Thymus (tissue), 14 donors: ENCODE measurements around the gene BTBD10. TPM values are rescaled to one million over a fixed set of nuclear protein-coding genes. Genes with fewer than 3 reads are reported as not detected.

Source experiments
- DNase-seq, 9 donors: peaks; one replicate each; pipeline ENCODE4 v3.0.0-alpha.2; 2013; ENCODE audit warnings: low spot score in 9 of 9, low read depth in 6 of 9, missing footprints in 1 of 9
- H3K27ac ChIP-seq, 2 donors: one replicate each; pipeline ENCODE4 v1.5.1; 2013; ENCODE audit warnings: control low read depth in 1 of 2, low read depth in 1 of 2, low read length in 1 of 2, mild to moderate bottlenecking in 1 of 2, moderate library complexity in 1 of 2
- H3K27me3 ChIP-seq, 2 donors: one replicate each; pipeline ENCODE4 v1.5.1; 2013; ENCODE audit warnings: low read length in 1 of 2; ENCODE audit not compliant: control insufficient read depth in 2 of 2, insufficient read depth in 1 of 2
- H3K36me3 ChIP-seq, 2 donors: one replicate each; pipeline ENCODE4 v1.5.1; 2013; ENCODE audit warnings: low read length in 1 of 2, mild to moderate bottlenecking in 1 of 2, moderate library complexity in 1 of 2; ENCODE audit not compliant: control insufficient read depth in 2 of 2, insufficient read depth in 2 of 2
- H3K4me1 ChIP-seq, 2 donors: one replicate each; pipeline ENCODE4 v1.5.1; 2013; ENCODE audit warnings: low read length in 2 of 2; ENCODE audit not compliant: control insufficient read depth in 2 of 2, insufficient read depth in 2 of 2
- H3K4me3 ChIP-seq, 2 donors: one replicate each; pipeline ENCODE4 v1.5.1; 2013; ENCODE audit warnings: low read length in 2 of 2, control low read depth in 1 of 2, mild to moderate bottlenecking in 1 of 2
- H3K9me3 ChIP-seq, 2 donors: one replicate each; pipeline ENCODE4 v1.5.1; 2013; ENCODE audit warnings: low read length in 1 of 2, mild to moderate bottlenecking in 1 of 2; ENCODE audit not compliant: control insufficient read depth in 2 of 2, insufficient read depth in 1 of 2
- WGBS: extraction: QIAGEN DNeasy Blood & Tissue Kit; methylation state at CpG from one replicate; pipeline ENCODE4 v1.1.7; 2013; 5-methylcytosine and 5-hydroxymethylcytosine counted together
- long read RNA-seq, 10 donors: transcript quantifications; one replicate each; lab custom pipeline, GENCODE V29; 2026
- polyA plus RNA-seq: library from polyadenylated mRNA; stranded (reverse); fragments of 200-250 nt; gene quantifications from one replicate; pipeline ENCODE4 v1.2.3, GENCODE V29; 2013
- total RNA-seq: library from RNA; stranded (reverse); fragments of 120-200 nt; gene quantifications from one replicate; pipeline ENCODE4 v1.2.4, GENCODE V29; 2013
- donor health status: healthy.

The BTBD10 gene
- 34.1 TPM for total RNA-seq
- 23.3 TPM for polyA plus RNA-seq
- long read RNA-seq, donor 1, partial matches to known transcripts: 0 of 1 reads
- long read RNA-seq, donor 1, other reads (novel, unspliced or antisense): 0 of 1 reads
- long read RNA-seq, donor 2: 0 reads
- long read RNA-seq, donor 3, transcript BTBD10-201 (9 exons, 2,504 nt): major isoform, 5 of 9 reads
- long read RNA-seq, donor 3, partial matches to known transcripts: 0 of 9 reads
- long read RNA-seq, donor 3, other reads (novel, unspliced or antisense): 0 of 9 reads
- long read RNA-seq, donor 4, partial matches to known transcripts: 0 of 4 reads
- long read RNA-seq, donor 4, other reads (novel, unspliced or antisense): 0 of 4 reads
- long read RNA-seq, donor 5, transcript BTBD10-208 (8 exons, 1,662 nt): major isoform, 6 of 16 reads
- long read RNA-seq, donor 5, partial matches to known transcripts: 5 of 16 reads
- long read RNA-seq, donor 5, other reads (novel, unspliced or antisense): 0 of 16 reads
- long read RNA-seq, donor 6, partial matches to known transcripts: 0 of 3 reads
- long read RNA-seq, donor 6, other reads (novel, unspliced or antisense): 0 of 3 reads
- long read RNA-seq, donor 7, partial matches to known transcripts: 0 of 3 reads
- long read RNA-seq, donor 7, other reads (novel, unspliced or antisense): 0 of 3 reads
- long read RNA-seq, donor 8, partial matches to known transcripts: 0 of 2 reads
- long read RNA-seq, donor 8, other reads (novel, unspliced or antisense): 0 of 2 reads
- long read RNA-seq, donor 9, partial matches to known transcripts: 0 of 2 reads
- long read RNA-seq, donor 9, other reads (novel, unspliced or antisense): 0 of 2 reads
- long read RNA-seq, donor 10, partial matches to known transcripts: 7 of 11 reads
- long read RNA-seq, donor 10, other reads (novel, unspliced or antisense): 0 of 11 reads

DNA sequence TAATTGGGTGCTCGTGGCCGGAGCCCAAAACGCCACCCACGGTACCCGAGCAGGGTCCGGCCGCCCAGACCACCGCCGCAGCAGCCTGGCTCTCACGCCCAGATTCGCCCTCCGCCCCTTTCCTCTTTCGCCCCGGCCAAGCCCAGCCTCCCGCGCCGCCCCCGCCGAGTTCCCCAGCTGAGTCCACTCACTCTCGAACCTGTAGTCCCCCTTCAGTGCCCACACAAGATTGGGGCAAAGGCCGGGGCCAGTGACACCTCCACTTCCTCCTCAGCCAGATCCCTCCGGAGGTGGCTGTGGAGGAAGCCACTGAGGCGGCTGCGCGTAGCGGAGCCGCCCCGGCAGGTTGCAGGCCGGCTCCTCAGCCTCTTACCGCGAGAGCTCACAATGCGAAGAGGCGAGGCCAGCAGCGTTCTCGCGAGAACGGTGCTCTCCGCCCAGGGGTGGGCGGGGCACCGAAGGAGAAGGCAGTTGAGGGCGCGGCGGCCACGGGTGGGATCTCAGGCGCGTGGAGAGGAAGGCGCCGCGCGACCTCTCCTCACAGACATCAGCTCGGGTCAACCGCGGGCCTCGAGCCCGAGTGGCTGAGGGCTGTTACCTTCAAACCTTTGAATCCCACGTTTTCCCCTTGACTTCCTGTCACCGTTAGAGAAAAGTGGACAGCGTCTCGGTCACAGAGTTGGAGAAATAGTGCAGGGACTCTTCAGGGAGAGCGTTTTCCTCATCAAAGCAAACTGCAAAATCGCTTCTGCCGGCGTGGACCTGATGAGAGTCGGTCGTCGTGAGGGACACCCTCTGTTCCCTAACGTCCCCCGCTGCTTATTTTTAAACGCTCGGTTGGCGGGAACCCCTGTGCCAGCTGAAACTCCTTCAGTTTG, at the start of gene BTBD10:
Gene BTBD10, minus strand, starts transcription at position 322 of the 878 bp plus-strand sequence. CDS start 18,098 bp downstream, outside the sequence.
- peak within 1 kb of the TSS; percentile 74 to 81 for H3K4me3 ChIP-seq

GRCh38 chr11:13503393-13503792, 40.4 kb upstream of the BTBD10 start:
- no peak overlapping the region for H3K27ac ChIP-seq
- no peaks in the 10 kb centered on the region for H3K36me3 ChIP-seq
- no peaks in the 10 kb centered on the region for H3K27me3 ChIP-seq
- no peaks in the 10 kb centered on the region for H3K4me1 ChIP-seq
- H3K4me3 ChIP-seq: no peak overlapping the region
- no peaks in the 10 kb centered on the region for H3K9me3 ChIP-seq
- WGBS: 99% methylated on average over 1 of the region's 1 CpG
- no peak for DNase-seq

More for the DNA sequence above, at the start of gene BTBD10:
- peak; percentile 91 to 98 (median 94) for DNase-seq
- no peaks in the 10 kb centered on the region for H3K9me3 ChIP-seq
- peaks cover 7 to 13% of the 10 kb centered on the region in 2 donors for H3K4me1 ChIP-seq
- no peaks in the 10 kb centered on the region for H3K36me3 ChIP-seq
- under 1% methylated on average over 71 of the region's 71 CpGs for WGBS
- H3K27ac ChIP-seq: peak within 1 kb of the TSS; percentile 87 to 94
- peaks cover 0 to 2% of the 10 kb centered on the region in 2 donors for H3K27me3 ChIP-seq

GRCh38 chr11:13502492-13502891, 39.5 kb upstream of the BTBD10 start:
- Histone ChIP-seq H3K27ac (no peak overlapping the region), H3K4me3 (no peak overlapping the region), H3K9me3 (no peaks in the 10 kb centered on the region), H3K36me3 (no peaks in the 10 kb centered on the region), H3K27me3 (no peaks in the 10 kb centered on the region), H3K4me1 (no peaks in the 10 kb centered on the region)
- WGBS: 91% methylated on average over 1 of the region's 1 CpG
- no peak for DNase-seq

DNA sequence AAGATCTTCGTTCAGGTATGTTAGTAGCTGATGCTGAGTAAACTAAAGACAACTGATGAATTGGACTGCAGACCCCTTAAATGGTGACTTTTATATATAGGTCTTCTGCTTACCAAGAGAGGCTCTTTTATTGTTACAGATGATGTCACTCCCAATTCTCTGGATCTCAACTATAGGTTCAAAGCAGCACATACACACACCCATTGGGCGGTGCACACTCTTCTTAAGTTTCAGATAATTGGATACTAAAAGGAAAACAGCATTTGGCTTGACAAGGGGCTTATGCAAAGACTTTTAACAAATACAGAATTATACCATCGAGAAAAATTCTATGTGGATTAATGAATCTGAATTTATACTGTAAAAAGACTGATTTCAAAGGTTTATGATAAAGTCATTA, 32.9 kb upstream of the BTBD10 start, which contains the start of gene PTH:
Gene PTH, minus strand, starts transcription at position 69 of the 400 bp plus-strand sequence. CDS start 3,142 bp downstream, outside the sequence.
- no peak within 1 kb of the TSS for H3K27ac ChIP-seq
- WGBS: 95% methylated on average over 3 of the region's 3 CpGs
- no peaks in the 10 kb centered on the region for H3K36me3 ChIP-seq
- H3K27me3 ChIP-seq: no peaks in the 10 kb centered on the region
- no peaks in the 10 kb centered on the region for H3K9me3 ChIP-seq
- no peaks in the 10 kb centered on the region for H3K4me1 ChIP-seq
- H3K4me3 ChIP-seq: no peak within 1 kb of the TSS
- DNase-seq: no peak

DNA sequence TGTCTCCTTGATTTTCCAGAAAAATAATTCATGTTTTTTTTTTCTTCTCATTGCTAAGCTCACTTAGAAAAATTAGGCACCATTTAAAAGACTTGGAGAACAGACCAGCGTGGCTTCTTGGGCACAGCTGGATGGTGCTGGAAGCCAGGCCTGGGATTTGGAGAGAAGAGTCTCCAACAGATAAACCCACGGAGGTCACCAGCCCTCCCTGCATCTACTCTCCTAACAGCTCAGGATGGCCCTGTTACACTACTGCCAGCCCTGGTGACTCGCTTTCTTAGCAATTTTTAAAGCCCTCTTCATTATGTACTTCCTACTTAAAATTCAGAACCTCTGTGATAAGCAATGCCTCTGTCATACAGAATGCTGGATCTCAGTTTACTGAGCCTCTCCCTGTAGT, 31.0 kb upstream of the BTBD10 start:
- WGBS: 82% methylated on average over 3 of the region's 3 CpGs
- H3K27ac ChIP-seq: no peak overlapping the region
- no peaks in the 10 kb centered on the region for H3K27me3 ChIP-seq
- no peaks in the 10 kb centered on the region for H3K36me3 ChIP-seq
- DNase-seq: no peak
- no peak overlapping the region for H3K4me3 ChIP-seq
- H3K9me3 ChIP-seq: no peaks in the 10 kb centered on the region
- H3K4me1 ChIP-seq: no peaks in the 10 kb centered on the region

DNA sequence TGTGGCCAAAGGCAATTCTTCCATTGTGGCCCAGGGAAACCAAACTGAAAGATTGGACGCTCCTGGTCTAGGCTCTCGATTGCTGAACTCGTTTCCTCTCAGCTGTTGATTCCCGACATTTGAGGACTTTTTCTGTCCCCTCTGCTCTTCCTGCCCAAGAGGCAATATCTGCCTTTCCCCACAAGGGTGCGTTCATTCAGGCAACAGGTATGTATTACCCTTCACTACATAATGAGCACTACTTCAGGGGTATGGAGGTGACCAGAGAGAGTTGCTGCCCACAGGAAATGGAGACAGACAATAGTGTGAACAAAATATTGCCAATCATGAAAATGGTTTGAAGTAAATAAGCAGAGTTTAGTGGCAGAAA, 24.6 kb upstream of the BTBD10 start:
- H3K27ac ChIP-seq: no peak overlapping the region
- H3K27me3 ChIP-seq: no peaks in the 10 kb centered on the region
- H3K9me3 ChIP-seq: peaks cover 0 to 13% of the 10 kb centered on the region in 2 donors
- peak overlapping the region; percentile 22 to 42 for H3K4me3 ChIP-seq
- no peaks in the 10 kb centered on the region for H3K4me1 ChIP-seq
- no peaks in the 10 kb centered on the region for H3K36me3 ChIP-seq
- peak in 3 of 9 donors; percentile 21 to 45 (median 22) for DNase-seq
- WGBS: 48% methylated on average over 5 of the region's 5 CpGs

DNA sequence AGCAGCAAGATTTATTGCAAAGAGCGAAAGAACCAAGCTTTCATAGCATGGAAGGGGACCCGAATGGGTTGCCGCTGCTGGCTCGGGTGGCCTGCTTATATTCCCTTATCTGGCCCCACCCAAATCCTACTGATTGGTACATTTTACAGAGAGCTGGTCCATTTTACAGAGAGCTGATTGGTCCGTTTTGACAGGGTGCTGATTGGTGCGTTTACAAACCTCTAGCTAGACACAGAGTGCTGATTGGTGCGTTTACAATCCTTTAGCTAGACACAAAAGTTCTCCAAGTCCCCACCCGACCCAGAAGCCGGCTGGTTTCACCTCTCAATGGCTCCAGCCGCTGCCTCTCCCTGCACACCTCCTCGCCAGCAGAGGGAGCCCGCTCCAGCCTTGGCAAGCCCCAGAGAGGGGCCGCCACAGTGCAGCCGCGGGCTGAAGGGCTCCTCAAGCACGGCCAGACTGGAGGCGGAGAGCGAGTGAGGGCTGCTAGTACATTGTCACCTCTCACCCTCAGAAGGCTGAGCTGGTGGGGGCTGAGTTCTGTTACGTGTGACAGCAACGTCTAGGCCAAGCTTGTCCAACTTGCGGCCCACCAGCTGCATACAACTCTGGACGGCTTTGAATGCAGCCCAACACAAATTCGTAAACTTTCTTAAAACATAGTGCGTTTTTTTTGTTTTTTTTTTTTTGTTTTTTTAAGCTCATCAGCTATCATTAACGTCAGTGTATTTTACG, 24.1 kb upstream of the BTBD10 start:
- no peak overlapping the region for H3K27ac ChIP-seq
- H3K9me3 ChIP-seq: peaks cover 0 to 13% of the 10 kb centered on the region in 2 donors
- no peaks in the 10 kb centered on the region for H3K36me3 ChIP-seq
- H3K4me3 ChIP-seq: peak overlapping the region; percentile 22 to 42
- H3K4me1 ChIP-seq: no peaks in the 10 kb centered on the region
- no peaks in the 10 kb centered on the region for H3K27me3 ChIP-seq
- 53% methylated on average over 26 of the region's 26 CpGs for WGBS
- DNase-seq: peak in 5 of 9 donors; percentile 22 to 63 (median 27)

DNA sequence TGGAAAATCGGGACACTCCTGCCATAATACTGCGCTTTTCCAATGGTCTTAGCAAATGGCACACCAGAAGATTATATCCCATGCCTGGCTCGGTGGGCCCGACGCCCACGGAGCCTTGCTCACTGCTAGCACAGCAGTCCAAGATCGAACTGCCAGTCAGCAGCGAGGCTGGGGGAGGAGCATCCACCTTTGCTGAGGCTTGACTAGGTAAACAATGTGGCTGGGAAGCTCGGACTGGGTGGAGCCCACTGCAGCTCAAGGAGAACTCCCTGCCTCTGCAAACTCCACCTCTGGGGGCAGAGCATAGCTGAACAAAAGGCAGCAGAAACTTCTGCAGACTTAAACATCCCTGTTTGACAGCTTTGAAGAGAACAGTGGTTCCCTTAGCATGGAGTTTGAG, 17.2 kb upstream of the BTBD10 start:
- WGBS: 95% methylated on average over 9 of the region's 9 CpGs
- Histone ChIP-seq H3K27ac (no peak overlapping the region), H3K27me3 (no peaks in the 10 kb centered on the region), H3K36me3 (no peaks in the 10 kb centered on the region), H3K9me3 (no peaks in the 10 kb centered on the region), H3K4me1 (no peaks in the 10 kb centered on the region), H3K4me3 (no peak overlapping the region)
- DNase-seq: no peak
